PC-3 (cell line): Measurements from ENCODE around the gene MED15. TPM values are rescaled to one million over a fixed set of nuclear protein-coding genes. Genes with fewer than 3 reads are reported as not detected.

Experiments
- ATAC-seq: fragments of 200-7000 bp; cut with Tn5 transposase; 2 replicates; pipeline ENCODE4 v1.9.1; 2020; ENCODE audit warnings: mild to moderate bottlenecking, moderate library complexity
- BruUV-seq: library from RNA; stranded (reverse); fragments of 400-500 nt; replicated peaks from 2 replicates; lab custom pipeline; 2021; lab: Mats Ljungman, UMichigan
- CTCF ChIA-PET: fragments of 300-600 bp; sonication (Branson Sonifier 250); formaldehyde crosslinking; loops from one replicate; lab custom pipeline; 2022; ENCODE audit warnings: antibody characterized with exemption; lab: Charles Lee
- POLR2A ChIA-PET: fragments of 300-600 bp; sonication (Branson Sonifier 250); formaldehyde crosslinking; loops from one replicate; lab custom pipeline; 2022; ENCODE audit warnings: antibody characterized with exemption; ENCODE audit not compliant: unreplicated experiment; lab: Charles Lee
- DNase-seq: peaks from one replicate; pipeline ENCODE4 v3.0.0-alpha.2; 2015
- H2AFZ ChIP-seq: fragments of 300-600 bp; sonication (generic); 2 replicates; pipeline ENCODE4 v1.6.0; 2016; ENCODE audit warnings: antibody characterized with exemption, low read length
- H3F3A ChIP-seq: fragments of 300-600 bp; sonication (generic); one replicate; pipeline ENCODE4 v1.6.0; 2017; ENCODE audit warnings: antibody characterized with exemption, low read length, control low read depth, mild to moderate bottlenecking; ENCODE audit not compliant: unreplicated experiment
- H3K27ac ChIP-seq: fragments of 300-600 bp; sonication (generic); 2 replicates; pipeline ENCODE4 v1.5.1; 2016; ENCODE audit warnings: mild to moderate bottlenecking, low read length
- H3K27me3 ChIP-seq: fragments of 300-600 bp; sonication (generic); 2 replicates; pipeline ENCODE4 v1.6.1; 2016; ENCODE audit warnings: low read length, mixed read lengths
- H3K36me3 ChIP-seq: fragments of 300-600 bp; sonication (generic); 2 replicates; pipeline ENCODE4 v1.6.1; 2016; ENCODE audit warnings: low read depth, mixed run types, low read length, mixed read lengths
- H3K4me1 ChIP-seq: fragments of 300-600 bp; sonication (generic); 2 replicates; pipeline ENCODE4 v1.5.1; 2016; ENCODE audit warnings: low read length; ENCODE audit not compliant: insufficient read depth
- H3K4me2 ChIP-seq: fragments of 300-600 bp; sonication (generic); 2 replicates; pipeline ENCODE4 v1.6.0; 2016; ENCODE audit warnings: low read length
- H3K4me3 ChIP-seq: fragments of 300-600 bp; sonication (generic); 2 replicates; pipeline ENCODE4 v1.5.1; 2016; ENCODE audit warnings: mild to moderate bottlenecking, low read length, mixed read lengths
- H3K79me2 ChIP-seq: fragments of 300-600 bp; sonication (generic); 2 replicates; pipeline ENCODE4 v1.6.1; 2017; ENCODE audit warnings: low read length, mixed read lengths
- H3K9ac ChIP-seq: fragments of 300-600 bp; sonication (generic); 2 replicates; pipeline ENCODE4 v1.6.0; 2016; ENCODE audit warnings: mild to moderate bottlenecking, low read length
- H3K9me2 ChIP-seq: fragments of 300-600 bp; sonication (generic); replicated peaks from 2 replicates; pipeline ENCODE4 v1.6.1; 2016; ENCODE audit warnings: mixed run types, low read length, mixed read lengths
- H3K9me3 ChIP-seq: fragments of 300-600 bp; sonication (generic); 2 replicates; pipeline ENCODE4 v1.6.1; 2016; ENCODE audit warnings: low read length, mixed read lengths
- H4K20me1 ChIP-seq: fragments of 300-600 bp; sonication (generic); 2 replicates; pipeline ENCODE4 v1.6.1; 2016; ENCODE audit warnings: low read length, mixed read lengths
- CTCF ChIP-seq: fragments of 300-600 bp; sonication (generic); conservative IDR thresholded peaks from 2 replicates; pipeline ENCODE4 v1.5.1; 2017; ENCODE audit warnings: antibody characterized with exemption, low read depth, mild to moderate bottlenecking, low read length
- EZH2 ChIP-seq: fragments of 300-600 bp; sonication (generic); IDR thresholded peaks from one replicate; pipeline ENCODE4 v1.6.1; 2017; ENCODE audit warnings: antibody characterized with exemption, mild to moderate bottlenecking, low read length; ENCODE audit not compliant: unreplicated experiment
- EZH2phosphoT487 ChIP-seq: fragments of 300-600 bp; sonication (generic); IDR thresholded peaks from 2 replicates; pipeline ENCODE4 v1.6.1; 2018; ENCODE audit warnings: mild to moderate bottlenecking, antibody characterized with exemption, low read length, borderline replicate concordance
- intact Hi-C: fragments of 100-400 bp; cut with micrococcal nuclease; formaldehyde crosslinking; loops from 2 replicates; pipeline ENCODE4 v1.9.0; 2023
- total RNA-seq: library from RNA; depleted of rRNA; stranded (reverse); fragments of >200 nt; gene quantifications from 2 replicates; pipeline ENCODE4 v1.2.3, GENCODE V29; 2014

The MED15 gene
- total RNA-seq, 1 experiment from 2014 or later, result 55.9 TPM

- no peaks in the 10 kb centered on the region for H3K4me1 ChIP-seq
- no peaks in the 10 kb centered on the region for H4K20me1 ChIP-seq
- BruUV-seq, result no TSS peak
- intact Hi-C loops, result no loop called here
- POLR2A ChIA-PET, result no interaction called here
- no peak overlapping the region for H3K9ac ChIP-seq
- no peaks in the 10 kb centered on the region for H3K27me3 ChIP-seq
- no peaks in the 10 kb centered on the region for H3K79me2 ChIP-seq
- no peaks in the 10 kb centered on the region for H3K9me3 ChIP-seq
- H2AFZ ChIP-seq, result no peak overlapping the region
- no peak overlapping the region for H3K27ac ChIP-seq
- no peak overlapping the region for H3K4me2 ChIP-seq
- CTCF ChIA-PET, result no interaction called here
- H3F3A ChIP-seq, result no peaks in the 10 kb centered on the region
- TF ChIP-seq EZH2, result no peak
- TF ChIP-seq EZH2phosphoT487, result no peak
- TF ChIP-seq CTCF, result no peak
- DNase-seq (no peak), ATAC-seq (no peak)
- H3K36me3 ChIP-seq, result peaks cover 34% of the 10 kb centered on the region
- no peak overlapping the region for H3K4me3 ChIP-seq
- H3K9me2 ChIP-seq, result no peaks in the 10 kb centered on the region
Measured at GRCh38 chr22:20579273-20580120, 72.1 kb downstream of the MED15 start.

GRCh38 chr22:20580179-20580578 lies 72.8 kb downstream of the MED15 start:
- Histone ChIP-seq H3K79me2 (no peaks in the 10 kb centered on the region), H3K27me3 (no peaks in the 10 kb centered on the region), H3F3A (no peaks in the 10 kb centered on the region), H3K9me3 (no peaks in the 10 kb centered on the region), H3K4me3 (no peak overlapping the region), H2AFZ (no peak overlapping the region), H3K27ac (no peak overlapping the region), H3K9ac (no peak overlapping the region), H3K36me3 (peaks cover 27% of the 10 kb centered on the region), H4K20me1 (no peaks in the 10 kb centered on the region), H3K4me2 (no peak overlapping the region), H3K9me2 (no peaks in the 10 kb centered on the region), H3K4me1 (no peaks in the 10 kb centered on the region)
- ATAC-seq (no peak), DNase-seq (no peak)
- BruUV-seq, result no TSS peak
- POLR2A ChIA-PET, result no interaction called here
- CTCF ChIA-PET, result no interaction called here
- intact Hi-C loops, result no loop called here
- no peak for TF ChIP-seq EZH2phosphoT487
- TF ChIP-seq EZH2, result no peak
- no peak for TF ChIP-seq CTCF
